CD1c-positive myeloid dendritic cell (primary cell): ENCODE data around the gene CATSPER1.

ENCODE experiments used
- DNase-seq: peaks from one replicate; pipeline ENCODE4 v3.0.0-alpha.2; 2016; ENCODE audit errors: extremely low spot score

The CATSPER1 gene

DNA sequence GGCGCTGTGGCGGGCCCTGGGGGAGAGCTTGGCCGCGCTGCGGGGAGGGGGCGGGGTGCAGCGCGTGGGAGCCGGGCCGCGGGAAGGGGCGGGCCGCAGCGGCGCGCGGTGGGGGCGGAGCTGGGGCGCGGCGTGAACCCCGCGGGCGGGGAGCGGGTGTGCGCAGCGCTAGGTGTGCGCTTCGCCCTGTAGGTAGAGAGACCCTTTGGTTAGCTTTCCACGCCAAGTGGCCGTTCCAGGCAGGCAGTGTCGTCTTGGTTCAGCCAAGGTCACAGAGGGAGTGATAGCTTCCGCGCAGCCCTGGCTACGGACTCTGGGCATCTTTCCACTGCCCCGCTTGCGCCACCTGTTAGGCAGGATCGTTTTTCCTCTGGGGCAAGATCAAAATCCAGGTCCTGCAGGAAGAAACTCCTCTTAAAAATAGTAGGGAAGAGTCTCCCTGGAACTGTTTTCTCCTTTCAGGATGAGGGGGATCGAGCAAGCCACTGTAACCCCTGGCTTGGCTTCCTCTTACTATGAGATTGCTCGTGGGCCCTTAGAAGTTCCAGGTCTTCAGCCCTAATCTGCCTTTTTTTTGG is 23.5 kb downstream of the CATSPER1 start:
- DNase-seq = no peak

DNA sequence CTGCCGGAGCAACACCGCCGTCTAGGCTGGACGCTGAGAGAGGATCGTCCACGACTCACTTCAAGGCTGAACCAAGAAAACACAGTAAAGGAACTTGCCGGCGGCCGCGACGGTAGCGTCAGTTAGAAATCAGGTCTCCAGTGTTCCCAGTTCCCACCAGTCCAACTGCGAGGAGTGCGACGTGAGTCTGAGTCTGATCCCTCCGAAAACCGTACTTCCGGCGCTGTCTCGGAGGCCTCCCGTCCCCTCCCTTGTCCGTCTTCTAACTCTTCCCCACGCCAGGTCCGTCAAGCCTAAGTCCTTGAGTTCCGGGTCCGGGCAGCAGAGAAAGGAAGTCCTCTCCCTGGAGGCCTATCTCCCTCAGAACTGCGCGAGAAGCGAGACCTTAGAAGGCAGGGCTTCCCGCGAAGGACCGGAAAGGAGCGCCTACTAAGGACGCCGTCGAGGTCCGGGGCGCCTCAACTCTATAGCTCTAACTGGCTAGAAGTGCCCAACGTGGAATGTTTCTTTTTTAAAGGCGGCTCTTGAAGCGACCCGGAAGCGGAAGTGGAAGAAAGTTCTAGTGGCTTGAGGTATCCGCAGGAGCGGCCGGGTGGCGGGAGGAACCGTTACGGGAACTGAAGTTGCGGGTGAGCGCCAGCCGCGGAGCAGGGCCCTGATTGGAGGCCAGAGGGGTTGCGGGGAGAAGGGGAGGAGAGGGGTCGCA is 24.2 kb downstream of the CATSPER1 start, which contains the start of the genes BANF1 and EIF1AD:
Gene BANF1, plus strand, starts transcription at position 562 of the 706 bp plus-strand sequence. CDS start 748 bp downstream, outside the sequence.
Gene EIF1AD, minus strand, starts transcription at position 216 of the 706 bp plus-strand sequence. CDS start 1,768 bp downstream, outside the sequence.
- DNase-seq = peak; percentile 97

DNA sequence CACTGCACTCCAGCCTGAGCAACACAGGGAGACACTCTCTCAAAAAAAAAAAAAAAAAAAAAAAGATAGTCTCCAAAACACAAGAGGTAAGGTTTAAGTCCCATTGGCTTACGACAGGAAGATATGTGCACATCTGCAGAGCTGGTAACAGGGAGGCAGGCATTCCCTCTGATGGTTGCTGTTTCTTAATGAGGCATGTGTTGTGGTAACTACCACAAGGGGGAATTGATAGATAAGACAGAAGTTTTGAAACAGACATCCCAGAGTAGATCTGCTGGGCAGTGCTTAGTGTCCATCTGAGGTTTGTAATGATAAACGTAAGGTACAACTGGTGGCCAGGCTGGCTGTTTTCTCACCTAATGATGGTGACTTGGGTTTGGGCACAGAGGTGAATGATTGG is 29.0 kb downstream of the CATSPER1 start:
- no peak for DNase-seq

DNA sequence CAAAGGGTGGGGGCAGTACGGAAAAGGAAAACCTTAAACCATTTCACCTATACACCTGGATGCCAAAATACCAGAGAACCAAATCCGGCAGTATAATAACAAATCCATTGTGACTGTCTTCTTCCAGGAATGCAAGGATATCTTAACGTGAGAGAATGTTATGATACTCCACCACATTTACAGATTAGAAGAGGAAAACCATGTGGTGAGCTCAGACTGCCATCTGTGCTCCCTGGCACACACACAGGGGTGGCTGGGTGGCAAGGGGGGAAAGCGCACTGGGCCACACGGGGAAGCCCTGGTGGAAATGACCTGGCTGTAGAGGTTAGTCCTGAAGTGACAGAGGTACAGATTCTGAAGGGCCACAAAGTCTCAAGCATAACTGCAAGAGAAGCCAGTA is 34.2 kb downstream of the CATSPER1 start:
- no peak for DNase-seq

DNA sequence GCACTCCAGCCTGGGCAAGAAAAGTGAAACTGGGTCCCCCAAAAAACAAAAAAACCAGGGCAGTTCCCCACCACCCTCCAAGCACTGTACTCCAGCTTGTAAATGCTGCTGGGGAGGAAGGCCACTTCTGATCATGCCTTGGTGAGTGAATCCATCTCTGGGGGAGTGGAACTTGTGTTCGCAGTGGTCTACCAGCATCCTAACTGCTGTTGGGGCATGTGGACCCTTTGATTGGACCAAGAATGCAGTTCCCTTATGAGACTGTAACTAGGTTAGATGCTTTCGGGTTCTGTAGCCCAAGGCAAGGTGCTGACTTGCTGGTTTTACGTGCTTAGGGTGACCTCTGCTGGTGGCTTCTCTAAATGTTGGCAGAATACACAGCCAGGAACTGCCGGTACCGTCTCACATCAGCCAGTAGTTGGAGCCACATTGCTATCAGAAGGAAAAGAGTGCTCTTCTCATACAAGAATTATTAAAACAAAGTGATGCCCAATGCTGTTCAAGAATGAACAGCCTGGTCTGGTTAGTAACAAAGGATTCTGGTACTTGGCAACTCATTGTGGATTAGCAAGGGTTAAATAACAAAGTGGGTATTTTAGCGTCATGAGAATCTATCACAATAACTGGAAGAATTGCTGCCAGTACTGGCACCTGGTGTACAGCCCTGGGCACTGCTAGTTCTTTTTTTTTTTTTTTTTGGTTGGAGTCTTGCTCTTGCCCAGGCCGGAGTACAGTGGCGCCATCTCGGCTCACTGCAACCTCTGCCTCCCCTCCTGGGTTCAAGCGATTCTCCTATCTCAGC is 37.3 kb downstream of the CATSPER1 start:
- DNase-seq = peak; percentile 96

DNA sequence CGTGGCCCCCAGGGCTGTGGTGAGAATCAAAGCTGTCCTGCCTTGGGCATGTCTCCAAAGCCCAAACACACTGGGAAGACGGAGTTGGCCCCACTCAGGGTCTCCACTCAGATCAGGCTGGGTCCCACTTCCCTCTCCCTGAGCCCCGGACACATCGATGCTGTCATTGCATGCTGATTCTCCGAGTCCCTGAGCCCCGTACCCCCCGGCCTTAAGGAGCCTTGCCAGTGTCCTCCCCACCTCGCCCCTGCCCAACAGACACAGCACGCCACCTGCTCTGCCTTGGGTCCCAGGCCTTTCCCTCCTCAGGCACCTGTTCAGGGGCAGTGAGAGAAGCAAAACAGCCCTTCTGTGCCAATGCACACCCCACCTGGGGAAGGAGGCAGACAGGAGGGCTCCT is 38.9 kb downstream of the CATSPER1 start:
- DNase-seq = no peak

DNA sequence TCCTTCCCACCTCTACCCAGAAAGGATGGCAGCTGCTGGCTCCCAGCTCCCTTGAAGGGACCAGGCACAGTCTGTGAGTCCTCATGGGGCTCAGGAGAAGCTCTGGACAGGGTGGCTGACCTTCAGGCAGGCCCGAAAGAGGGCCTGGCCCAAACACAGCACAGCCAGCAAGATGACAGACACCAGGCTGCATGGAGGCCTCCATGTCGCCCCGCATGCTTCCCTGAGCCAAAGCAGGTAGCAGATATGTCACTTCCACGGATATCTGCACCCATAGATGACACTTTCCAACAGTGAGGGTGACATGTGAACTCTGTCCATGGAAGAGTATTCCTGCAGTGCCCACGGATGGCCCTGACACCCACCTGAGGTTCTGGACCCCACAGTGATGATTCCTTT is 42.7 kb downstream of the CATSPER1 start:
- no peak for DNase-seq

DNA sequence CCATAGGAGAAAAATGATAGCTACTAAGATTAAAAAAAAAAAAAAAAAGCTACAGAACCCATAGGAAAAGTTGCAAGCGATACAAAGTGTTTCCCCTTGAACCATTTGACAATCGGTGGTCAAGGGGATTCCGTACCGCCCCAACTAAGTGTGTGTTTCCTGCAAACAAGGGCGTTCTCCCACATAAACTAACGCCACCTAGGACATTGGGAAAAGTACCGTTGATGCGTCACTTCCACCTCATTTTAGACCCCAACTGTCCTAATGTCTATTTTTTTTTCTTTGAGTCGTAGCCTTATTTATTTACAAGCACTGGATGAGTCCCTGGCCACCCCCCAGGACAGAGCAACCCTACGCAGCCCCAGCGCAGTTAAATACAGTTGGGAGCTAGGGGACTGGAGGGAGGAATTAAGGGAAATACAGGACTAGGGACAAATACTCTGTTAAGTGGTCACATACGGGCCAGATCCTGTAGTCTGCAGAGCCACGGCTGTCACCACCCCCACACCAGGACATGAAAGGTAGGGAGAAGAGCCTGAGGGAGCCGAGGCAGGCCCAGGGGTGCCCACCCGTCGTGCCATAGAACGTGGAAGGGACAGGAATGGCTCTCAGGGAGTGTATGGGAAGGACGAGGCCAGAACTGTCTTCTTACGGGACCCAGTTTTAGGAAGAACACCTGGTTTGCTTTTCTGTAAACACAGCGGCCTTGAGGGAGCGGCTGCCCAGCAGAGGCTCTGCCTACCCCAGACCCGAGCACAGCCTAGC is 43.3 kb downstream of the CATSPER1 start:
- DNase-seq = no peak

DNA sequence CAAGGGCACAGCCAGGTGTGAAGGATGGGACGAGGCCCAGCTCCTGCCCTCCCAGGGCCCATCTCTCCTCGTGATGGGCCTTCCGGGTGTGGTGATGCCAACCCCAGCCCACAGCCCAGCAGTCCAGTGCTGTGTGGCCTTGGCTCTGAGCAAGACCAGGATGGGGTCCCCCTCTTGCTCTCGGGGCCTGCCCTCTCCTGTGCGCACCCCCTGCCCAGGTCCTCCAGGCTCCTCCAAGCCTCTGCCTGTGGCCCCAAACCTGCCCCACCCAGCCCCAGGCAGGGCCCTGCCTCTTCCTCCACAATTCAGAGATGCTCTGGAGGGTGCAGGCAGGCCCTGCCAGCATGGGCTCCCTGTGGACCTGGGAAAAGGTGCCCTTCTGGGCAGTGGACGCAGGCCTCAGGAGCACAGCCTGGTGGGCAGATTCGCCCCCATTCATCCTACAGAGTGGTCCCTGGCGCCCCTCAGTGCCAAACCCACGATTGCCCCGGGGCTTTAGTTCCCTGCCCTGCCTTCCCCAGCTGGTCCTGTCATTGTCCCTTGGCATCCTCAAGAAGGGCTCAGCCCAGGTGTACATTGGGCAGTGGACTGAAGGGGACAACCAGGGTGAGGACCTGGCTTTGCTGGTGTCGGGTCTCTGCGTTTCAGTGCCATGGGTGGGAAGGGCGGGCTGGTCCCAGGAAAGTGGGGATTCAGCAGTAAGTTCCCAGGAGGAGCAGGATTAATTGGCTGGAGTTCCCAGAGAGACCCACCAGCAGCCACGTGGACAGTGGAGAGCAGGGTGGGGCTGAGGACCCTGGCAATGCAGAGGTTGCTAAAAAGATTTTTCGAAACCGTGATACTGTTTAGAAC is 44.1 kb downstream of the CATSPER1 start:
- DNase-seq = no peak

DNA sequence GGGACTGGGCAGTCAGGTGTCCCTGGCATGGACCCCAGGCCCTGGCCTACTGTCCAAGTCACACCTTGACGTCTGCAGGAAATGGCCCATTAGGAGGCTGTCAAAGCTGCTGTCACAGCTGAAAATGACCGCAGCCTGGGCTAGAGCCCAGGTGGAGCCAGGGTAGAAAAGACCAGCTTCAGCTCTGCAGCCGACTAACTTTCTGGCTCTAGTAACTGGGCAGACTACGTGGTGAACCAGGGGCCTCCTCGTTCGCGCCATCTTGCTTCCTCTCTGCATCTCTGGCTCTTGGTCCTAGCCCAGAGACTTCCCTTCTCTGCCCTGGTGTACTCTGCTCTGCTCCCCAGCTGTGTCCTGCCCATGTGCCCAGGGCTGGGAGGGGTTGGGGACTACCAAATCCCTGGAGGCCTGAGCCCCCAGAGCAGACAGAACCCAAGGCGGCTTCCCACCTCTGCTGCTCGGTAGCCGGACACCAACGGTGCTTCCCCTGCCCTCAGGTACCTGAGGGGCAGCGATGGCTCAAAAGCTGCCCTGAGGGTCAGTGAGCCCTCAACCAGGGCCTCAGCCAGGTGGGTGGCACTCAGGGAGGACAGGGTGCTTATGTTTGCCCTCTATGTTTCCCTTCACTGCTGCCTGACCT is 45.1 kb downstream of the CATSPER1 start:
- no peak for DNase-seq

DNA sequence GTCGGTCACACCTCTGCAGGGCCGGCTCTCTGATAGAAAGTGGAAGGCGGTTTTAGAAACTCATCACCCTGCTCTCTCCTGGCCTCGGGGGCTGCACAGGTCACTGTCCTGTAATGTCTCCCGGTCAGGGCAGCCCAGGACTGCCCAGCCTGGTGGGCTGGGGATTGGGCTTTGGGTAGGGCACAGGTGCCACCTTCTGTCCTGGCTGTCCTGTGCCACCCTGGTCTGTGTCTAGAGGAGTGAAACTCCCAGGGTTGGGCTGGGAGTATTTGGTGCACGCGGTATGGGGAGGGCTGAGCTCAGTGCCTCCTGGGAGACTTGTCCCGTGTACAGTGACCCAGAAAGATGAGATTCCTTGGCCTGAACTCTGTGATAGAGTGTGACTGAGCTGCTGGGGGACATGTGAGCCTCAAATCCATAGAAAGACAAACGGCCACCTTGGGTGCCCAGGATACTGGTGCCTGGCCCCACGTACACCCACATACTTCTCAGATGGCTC is 47.0 kb downstream of the CATSPER1 start:
- no peak for DNase-seq

DNA sequence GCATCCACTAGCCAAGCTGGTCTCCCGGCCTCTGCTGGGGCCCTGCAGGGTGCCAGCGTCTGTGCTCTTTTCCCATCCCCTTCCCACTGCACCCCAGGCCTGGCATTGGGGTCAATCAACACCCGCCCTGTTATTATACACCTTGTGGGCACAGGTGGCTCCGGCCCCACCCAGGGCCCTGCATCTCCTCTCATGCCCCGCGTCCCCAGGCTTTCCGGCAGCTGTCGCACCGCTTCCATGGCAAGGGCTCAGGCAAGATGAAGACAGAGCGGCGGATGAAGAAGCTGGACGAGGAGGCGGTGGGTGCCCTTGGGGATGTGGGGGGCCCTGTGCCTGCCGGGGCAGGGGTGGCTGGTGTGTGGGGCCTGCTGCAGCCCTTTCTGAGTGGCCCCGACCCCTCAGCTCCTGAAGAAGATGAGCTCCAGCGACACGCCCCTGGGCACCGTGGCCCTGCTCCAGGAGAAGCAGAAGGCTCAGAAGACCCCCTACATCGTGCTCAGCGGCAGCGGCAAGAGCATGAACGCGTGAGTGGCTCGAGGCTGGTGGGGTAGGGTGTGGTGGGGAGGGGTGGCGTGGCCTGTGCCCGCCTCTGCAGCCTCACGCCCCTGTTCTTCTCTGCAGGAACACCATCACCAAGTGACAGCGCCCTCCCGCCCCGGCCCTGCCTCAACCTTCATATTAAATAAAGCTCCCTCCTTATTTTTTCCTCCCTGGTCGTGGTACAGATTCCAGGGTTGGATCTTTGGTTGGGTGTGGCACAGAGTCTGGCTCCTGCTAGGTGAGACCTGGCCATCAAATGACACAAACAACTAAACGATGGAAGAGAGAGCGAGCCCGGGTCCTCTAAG is 47.7 kb downstream of the CATSPER1 start:
- DNase-seq = no peak

DNA sequence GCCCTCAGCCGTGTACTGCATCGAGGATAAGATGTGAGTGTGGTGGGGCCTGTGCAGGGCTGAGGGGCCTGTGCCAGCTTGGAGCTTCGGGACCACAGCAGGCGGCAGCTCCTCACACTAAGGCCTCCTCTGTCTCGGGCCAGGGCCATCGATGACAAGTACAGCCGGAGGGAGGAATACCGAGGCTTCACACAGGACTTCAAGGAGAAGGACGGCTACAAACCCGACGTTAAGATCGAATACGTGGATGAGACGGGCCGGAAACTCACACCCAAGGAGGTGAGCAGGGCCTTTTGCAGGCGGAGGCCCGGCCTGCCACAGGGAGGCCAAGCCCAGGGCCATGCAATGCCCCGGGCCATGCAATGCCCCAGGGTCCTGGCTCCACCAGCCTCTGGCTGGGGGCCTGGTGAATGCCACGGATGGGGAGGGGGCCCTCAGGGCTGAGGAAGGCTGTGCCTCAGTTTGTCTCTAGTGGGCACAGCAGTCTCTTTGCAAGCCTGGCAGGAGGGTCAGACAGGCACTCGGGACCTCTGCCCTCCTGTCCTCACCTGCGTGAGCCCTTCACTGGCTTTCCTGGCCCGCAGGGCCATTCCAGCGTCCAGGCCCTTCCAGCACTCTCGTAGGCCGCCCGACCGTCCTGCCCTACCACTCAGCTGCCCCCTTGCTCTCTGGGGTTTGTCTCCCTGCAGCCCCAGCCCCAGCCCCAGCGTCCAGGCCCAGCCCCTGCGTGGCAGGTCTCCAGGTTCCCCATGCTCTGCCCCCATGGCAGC is 48.5 kb downstream of the CATSPER1 start:
- DNase-seq = no peak

DNA sequence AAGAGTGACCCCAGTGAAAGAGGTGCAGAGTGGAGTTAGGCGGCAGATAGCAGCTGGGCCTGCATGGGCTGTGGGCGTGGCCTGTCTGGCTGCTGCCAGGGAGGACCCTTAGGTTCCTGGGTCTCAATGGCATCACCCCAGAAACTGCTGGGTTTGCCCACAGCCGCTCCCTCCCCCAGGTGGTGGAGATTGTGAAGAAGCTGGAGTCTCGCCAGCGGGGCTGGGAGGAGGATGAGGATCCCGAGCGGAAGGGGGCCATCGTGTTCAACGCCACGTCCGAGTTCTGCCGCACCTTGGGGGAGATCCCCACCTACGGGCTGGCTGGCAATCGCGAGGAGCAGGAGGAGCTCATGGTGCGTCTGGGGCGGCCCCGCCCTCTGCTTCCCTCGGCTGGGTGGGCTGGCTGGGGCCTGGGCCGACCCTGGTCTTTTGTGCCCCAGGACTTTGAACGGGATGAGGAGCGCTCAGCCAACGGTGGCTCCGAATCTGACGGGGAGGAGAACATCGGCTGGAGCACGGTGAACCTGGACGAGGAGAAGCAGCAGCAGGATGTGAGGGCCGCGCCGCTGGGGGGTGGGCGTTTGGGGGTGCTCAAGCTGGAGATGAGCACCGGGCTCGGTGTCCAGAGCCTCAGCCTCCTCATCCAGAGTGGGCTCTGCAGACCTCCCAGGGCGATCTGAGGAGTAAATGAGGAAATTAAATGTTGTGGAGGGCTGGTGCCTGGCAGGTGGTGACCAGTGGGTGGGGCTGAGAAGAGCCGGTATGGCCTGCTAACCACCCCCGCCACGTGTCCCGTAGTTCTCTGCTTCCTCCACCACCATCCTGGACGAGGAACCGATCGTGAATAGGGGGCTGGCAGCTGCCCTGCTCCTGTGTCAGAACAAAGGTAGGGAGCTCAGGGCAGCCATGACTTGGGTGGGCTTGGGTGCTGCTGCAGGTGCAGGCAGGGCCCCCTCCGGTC is 49.8 kb downstream of the CATSPER1 start:
- no peak for DNase-seq

DNA sequence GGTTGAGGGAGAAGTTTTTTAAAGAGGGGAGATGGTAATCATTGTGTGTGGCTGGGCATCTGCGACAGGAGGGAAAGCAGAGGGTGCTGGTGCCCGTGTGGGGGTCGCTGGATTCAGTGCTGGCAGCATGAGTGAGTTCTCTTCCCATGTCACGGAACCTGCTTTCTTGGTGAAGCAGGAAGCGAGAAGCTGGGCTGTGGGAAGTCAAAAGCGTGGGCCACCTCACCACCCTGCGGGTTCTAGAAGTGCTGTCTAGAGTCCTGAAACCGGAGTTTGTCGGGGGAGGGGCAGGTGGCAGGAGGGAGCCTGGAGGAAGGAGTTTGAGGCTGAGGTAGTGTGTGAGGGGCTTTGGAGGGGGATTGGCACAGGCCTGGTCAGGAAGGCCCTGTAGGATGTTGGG is 50.5 kb downstream of the CATSPER1 start:
- peak; percentile 59 for DNase-seq

DNA sequence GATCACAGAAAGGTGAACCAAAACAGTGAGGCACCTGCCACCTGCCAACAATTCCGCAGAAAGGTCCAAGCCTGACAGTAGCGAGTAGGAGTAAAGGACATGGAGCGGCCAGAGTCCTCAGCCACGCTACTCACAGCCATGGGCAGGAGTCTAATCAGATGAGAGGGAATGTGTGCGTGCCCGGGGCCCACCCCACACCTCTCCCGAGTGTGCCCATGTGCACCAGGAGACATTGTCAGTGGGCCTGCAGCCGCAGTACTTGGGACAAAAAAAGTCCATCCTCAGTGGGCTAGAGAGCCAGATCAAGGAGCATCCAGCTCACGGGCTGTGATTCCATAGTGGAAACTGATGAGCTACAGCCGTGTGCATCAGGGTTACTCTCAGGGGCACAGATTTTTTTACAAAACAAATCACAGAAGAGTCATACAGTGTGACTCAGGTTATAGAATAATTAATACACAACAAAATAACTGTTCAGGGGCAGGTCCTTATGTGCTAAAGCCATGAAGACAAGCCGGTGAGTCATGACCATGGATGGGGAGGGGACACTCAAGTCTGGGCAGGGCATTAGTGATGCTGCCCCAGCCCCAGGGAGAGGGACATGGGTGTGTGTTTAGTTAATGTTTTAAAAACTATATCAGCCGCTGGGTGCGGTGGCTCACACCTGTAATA is 52.7 kb downstream of the CATSPER1 start:
- no peak for DNase-seq

DNA sequence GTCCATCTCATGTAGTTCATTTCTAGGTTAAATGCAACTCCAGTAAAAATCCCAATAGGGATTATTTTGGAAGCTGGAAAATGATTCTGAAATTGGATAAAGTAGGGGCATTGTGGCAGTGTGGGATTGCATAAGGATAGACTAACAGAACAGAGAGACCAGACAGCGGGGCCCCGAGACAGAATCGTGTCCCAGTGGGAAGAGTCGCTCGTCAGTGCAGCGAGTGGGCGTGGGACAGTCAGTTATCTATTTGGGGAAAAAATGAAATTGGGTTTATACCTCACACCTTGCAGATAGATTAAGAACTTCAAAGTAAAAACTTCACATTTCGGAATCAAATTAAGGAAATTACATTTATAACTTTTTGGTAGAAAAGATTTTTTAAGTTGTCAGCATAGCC is 54.2 kb downstream of the CATSPER1 start:
- DNase-seq = no peak
